Lower leg skin (tissue), 3 donors: ENCODE data around the gene IDI2.

Source experiments
- CTCF ChIP-seq, 3 donors: fragments of 450-650 bp; IDR thresholded peaks; one replicate each; pipeline ENCODE4 v1.5.1; 2016; ENCODE audit warnings: antibody characterized with exemption in 3 of 3, mild to moderate bottlenecking in 3 of 3, moderate library complexity in 2 of 3
- POLR2A ChIP-seq, 2 donors: fragments of 450-650 bp; IDR thresholded peaks; one replicate each; pipeline ENCODE4 v1.6.1; 2016 to 2017; ENCODE audit warnings: antibody characterized with exemption in 2 of 2, mild to moderate bottlenecking in 1 of 2, moderate library complexity in 1 of 2

GRCh38 chr10:992871-993270 lies 32.8 kb downstream of the IDI2 start:
- TF ChIP-seq CTCF (IDR thresholded peaks at IDR 0.05) (no peak), POLR2A (IDR thresholded peaks at IDR 0.05) (no peak)
